Activated gamma-delta T cell (primary cell): ENCODE measurements around the gene THUMPD1.
"Not testable (repeated sequence)": the region's sequence is repeated elsewhere in the genome, so short reads cannot be mapped to it uniquely, and the experiment has no call there.

Experiments used
- DNase-seq: peaks from one replicate; lab custom pipeline; 2025; lab: John Stamatoyannopoulos, UW

The THUMPD1 gene

GRCh38 chr16:20747030-20747816, 5.6 kb upstream of the THUMPD1 start:
- DNase-seq = no peak

- no peak for DNase-seq
These were observed 4.8 kb upstream of the THUMPD1 start for GRCh38 chr16:20746461-20746860.

GRCh38 chr16:20744922-20745440, 3.4 kb upstream of the THUMPD1 start:
- DNase-seq = no peak

DNA sequence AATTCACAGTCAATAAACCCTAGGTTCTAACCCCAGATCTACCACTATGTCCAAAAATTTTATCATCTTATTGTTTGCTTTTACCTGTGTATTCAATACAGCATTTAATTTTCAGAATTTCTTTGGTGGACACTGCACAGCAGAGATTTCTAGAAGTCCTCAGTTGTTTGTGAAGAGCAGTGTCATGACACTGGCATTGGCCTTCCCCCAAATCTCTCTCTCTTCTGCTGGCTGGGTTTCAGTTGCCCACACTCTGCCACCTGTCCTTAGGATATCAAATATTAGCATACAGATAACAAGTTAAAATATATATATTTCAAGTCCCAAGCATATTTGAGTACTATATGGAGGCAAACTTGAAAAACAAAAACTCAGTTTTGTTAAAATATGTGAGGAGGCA, 2.0 kb upstream of the THUMPD1 start:
- DNase-seq = no peak

DNA sequence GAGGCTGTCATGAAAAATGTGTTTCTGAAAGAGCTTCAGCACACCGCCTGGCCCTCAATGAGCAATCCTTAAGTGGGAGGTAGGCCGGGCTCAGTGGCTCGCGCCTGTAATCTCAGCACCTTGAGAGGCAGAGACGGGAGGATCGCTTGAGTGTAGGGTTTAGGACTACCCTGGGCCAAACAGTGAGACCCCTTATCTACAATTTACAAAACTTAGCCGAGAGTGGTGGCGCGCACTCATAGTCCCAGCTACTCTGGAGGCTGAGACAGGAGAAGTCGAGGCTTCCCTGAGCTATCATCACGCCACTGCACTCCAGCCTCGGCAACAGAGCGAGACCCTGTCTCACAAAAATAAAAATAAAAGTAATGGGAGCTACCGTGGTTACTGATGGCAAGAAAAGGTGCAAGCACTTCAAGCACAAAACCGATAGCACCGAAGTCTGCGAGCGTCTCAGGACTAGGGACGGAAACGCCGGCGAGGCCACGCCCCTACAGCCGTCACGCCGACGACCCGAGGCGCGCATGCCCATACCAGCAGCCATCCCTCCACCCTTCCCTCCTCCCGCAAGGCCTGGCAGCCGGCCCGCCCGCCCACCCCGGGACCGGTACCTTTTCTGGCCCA, 607 bp downstream of the THUMPD1 start:
- DNase-seq = peak; percentile 85

- no peak for DNase-seq
These were observed 1.4 kb downstream of the THUMPD1 start for GRCh38 chr16:20740007-20740883.

DNA sequence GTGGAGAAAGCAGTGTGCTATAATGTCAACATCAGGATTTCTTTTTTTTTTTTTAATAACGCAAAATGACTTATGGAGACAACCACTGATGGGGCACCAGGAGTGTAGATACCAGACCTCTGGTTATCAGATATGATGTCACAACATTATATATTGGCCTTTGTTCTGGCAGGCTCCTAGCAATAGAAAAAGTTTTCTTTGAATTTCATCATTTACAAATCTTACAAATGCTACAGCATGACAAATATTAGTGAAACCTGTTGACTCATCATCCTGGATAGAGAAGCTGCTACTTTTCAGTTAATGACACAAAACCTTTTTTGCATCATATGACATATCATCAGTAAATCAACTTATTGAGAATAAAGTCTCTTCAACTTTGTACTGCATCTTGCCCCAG, 6.1 kb downstream of the THUMPD1 start:
- DNase-seq = no peak

DNA sequence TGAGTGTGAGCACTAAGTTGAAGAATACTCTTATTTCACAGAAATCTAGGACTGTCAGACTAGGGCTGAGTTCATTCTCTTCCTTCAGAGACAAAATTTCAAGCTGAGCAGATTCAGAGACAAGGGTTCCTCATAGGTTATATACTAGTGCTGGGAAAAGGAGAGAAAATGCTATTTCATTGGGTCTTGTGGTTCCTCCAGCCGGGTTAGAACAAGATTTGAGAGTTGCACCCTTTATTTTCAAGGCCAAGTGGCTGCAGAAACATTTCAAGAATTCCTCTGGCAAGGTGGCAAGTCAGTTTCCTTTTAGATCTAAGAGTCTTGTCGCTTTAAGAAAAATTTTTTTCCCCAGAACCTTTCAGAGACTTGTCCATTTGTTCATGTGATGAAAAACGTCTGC, 6.8 kb downstream of the THUMPD1 start:
- no peak for DNase-seq

DNA sequence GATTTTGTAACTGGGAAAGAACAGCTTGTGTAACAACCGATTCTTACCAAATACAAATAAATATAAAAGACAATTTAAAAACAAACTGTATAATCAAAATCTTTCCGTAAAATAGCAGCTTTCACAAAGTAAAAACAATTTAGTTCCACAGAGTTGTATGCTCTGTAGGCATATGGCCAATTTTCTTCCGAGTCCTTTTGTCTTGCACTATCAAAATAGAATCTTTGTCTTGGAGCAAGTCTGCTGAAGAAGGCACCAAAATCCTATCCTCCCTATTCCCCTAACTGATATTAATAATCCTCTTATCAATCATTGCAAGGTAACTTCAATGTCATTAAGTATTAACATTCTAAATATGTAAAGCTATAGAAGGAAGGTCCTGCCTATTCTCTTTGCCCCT, 7.6 kb downstream of the THUMPD1 start:
- no peak for DNase-seq

DNA sequence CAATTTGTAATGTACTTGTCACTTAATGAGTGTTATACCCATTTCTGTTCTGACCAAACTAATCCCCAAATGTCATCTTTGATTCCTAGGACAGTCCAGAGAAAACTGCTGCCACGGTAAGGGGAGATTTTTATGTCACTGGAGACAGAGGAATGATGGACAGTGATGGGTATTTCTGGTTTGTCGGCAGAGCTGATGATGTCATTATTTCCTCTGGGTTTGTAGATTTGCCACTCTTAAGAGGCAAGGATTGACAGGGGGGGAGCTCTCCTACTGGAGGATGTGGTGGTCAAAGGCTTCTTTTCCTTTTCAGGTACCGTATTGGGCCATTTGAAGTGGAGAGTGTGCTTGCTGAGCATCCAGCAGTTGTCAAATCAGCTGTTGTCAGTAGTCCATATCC, 12.5 kb downstream of the THUMPD1 start:
- DNase-seq = no peak

DNA sequence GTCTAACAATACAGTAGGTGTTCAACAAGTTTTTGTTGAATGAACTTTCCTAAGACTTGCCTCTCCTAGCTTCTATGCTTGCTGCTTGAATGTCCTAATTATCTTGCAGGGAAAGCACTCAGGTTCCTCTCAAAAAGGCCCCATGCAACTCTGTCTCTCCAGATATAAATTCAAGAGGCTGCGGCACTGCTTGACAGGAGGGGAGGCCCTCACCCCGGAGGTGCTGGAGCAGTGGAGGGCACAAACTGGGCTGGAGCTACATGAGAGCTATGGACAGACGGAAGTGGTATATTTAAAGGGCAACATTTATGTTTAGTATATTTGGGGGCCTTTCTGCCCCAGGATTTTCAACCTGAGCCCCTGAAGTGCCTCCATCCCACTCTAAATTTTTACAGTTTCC, 14.4 kb downstream of the THUMPD1 start:
- DNase-seq = no peak

DNA sequence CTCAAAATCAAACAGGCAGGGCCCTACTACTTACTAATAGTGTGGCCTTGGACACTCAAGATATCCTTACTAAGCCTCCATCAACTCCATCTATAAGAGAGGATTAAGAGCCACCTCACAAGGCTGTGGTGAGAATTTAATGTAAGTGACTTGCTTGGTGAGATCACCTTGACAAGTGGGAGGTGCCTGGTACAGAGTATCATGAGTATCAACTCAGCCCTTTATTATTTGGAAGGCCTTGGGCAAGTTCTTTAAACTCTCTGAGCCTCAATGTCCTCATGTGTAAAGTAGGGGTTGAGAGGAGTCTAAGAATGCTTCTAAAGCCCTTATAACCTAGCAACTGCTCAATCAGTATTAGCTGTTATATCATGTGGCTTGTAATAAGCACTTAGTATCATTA, 15.0 kb downstream of the THUMPD1 start:
- no peak for DNase-seq

DNA sequence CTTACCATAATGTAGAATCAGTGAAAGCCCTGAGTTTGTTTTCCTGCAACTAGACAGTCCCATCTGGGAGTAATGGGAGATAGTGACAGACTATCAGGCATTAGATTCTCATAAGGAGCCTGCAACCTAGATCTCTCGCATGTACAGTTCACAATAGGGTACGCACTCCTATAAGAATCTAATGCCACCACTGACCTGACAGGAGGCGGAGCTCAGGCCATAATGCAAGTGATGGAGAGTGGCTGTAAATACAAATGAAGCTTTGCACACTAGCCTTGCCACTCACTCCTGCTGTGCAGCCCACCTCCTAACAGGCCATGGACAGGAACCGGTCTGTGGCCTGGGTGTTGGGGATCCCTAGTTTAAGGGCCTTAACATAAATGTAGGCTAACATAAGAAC, 21.4 kb downstream of the THUMPD1 start:
- DNase-seq = no peak

- not testable (repeated sequence) for DNase-seq
These were observed 23.9 kb downstream of the THUMPD1 start for GRCh38 chr16:20717718-20718117.

GRCh38 chr16:20711277-20711911, 30.2 kb downstream of the THUMPD1 start:
- no peak for DNase-seq

GRCh38 chr16:20708129-20708528, 33.5 kb downstream of the THUMPD1 start:
- DNase-seq = not testable (repeated sequence)

DNA sequence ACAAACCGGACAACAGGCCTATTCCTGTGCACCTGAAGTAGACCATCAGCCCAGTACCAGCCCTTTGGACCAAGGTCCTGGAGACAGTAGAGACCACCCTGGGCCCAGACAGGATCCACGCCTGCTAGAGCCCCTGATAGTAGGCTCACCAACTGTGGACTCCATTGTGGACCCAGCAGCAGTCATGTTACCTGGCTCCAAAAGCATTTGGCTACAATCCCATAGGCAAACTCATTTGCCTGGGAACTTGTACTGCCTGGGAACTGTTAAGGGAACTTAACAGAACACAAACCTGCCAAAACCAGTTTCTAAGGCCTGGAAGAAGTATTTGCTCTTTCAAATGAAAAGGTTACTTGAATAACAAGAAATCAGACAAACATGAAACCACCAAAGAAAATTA, 34.2 kb downstream of the THUMPD1 start:
- DNase-seq = no peak

DNA sequence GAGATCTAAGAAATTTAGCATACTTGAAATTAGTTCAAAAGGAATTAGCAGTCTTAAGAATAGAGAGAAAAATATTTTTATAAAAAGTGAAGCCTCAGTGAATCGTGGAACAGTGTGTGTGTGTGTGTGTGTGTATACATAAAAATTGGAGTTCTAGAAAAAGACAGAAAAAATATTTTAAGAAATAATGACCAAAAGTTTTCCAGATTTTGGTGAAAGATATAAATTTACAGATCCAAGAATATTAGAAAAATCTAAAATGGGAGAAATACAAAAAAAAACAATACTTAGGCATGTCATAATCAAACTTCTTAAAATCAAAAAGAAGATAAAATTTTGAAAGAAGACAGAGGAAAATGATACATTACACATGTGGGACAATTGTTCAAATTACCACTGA, 35.6 kb downstream of the THUMPD1 start:
- not testable (repeated sequence) for DNase-seq

DNA sequence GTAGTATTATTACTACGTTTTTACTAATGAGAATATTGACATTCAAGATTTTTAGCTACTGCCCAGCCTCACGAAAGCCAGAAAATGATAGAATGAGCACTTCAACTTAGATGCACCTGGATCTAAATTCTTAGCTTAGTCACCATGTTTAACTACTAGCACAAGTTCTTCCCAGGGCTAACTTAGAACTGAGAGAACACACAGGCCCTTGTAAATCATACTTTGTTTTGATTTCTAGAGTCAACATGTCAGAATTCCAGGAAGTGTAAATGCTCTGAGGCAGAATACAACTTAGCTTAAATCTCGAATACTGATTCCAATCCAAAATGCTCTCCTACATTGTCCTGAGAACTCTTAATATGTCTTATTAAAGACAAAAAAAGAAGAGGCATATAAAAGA, 37.3 kb downstream of the THUMPD1 start:
- DNase-seq = no peak

DNA sequence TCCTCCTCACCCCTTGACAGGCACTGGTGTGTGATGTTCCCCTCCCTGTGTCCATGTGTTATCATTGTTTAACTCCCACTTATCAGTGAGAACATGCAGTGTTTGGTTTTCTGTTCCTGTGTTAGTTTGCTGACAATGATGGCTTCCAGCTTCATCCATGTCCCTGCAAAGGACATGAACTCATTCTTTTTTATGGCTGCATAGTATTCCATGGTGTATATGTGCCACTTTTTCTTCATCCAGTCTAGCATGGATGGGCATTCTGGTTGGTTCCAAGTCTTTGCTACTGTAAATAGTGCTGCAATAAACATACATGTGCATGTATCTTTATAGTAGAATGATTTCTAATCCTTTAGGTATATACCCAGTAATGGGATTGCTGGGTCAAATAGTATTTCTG, 39.9 kb downstream of the THUMPD1 start:
- not testable (repeated sequence) for DNase-seq

- no peak for DNase-seq
These were observed 45.0 kb downstream of the THUMPD1 start for GRCh38 chr16:20696618-20697017.

DNA sequence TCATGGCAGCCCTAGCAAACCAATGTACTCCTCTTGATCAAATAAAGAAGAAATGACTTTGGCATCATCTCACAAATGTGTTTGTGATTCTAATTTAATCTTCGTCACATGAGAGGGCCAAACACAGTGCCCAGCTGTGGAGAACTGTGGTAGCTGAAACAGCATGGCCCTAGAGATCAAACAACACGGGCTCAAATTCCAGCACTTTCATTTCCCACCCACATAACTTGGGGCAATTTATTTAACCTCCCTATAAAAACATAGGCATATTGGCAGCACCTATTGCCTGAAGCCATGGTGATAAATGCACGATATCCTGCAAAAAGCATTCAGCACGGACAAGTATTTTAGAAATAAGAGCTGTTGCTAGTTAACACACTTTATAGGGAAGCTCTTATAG, 46.6 kb downstream of the THUMPD1 start:
- no peak for DNase-seq
